HG03045 (cell line): ENCODE measurements around the gene BPIFB4.

Experiments used
- ATAC-seq: cut with Tn5 transposase; IDR thresholded peaks from one replicate; pipeline ENCODE4 v1.9.1; 2021; ENCODE audit warnings: mild to moderate bottlenecking, moderate library complexity; ENCODE audit not compliant: unreplicated experiment

The BPIFB4 gene

GRCh38 chr20:33160681-33161080, 81.2 kb downstream of the BPIFB4 start:
- ATAC-seq = no peak
